HepG2 (cell line): Measurements from ENCODE around the gene NUDT16.

Experiments
- CBFB ChIP-seq: sonication (generic); formaldehyde crosslinking; IDR thresholded peaks from 2 replicates; pipeline ENCODE4 v1.4.0; 2020; ENCODE audit warnings: missing genetic modification reagents
- CTCF ChIP-seq: sonication (generic); formaldehyde crosslinking; IDR thresholded peaks from 2 replicates; pipeline ENCODE4 v1.5.0; 2020; ENCODE audit warnings: mild to moderate bottlenecking, missing genetic modification reagents, moderate library complexity
- EHMT2 ChIP-seq: fragments of 200-600 bp; sonication (generic); IDR thresholded peaks from 2 replicates; pipeline ENCODE4 v1.7.0; 2017; ENCODE audit warnings: antibody characterized with exemption, low read depth, low read length, borderline replicate concordance
- NFYC ChIP-seq: IDR thresholded peaks from 2 replicates; pipeline ENCODE4 v1.6.1; 2016; ENCODE audit warnings: missing genetic modification reagents, missing compliant biosample characterization
- SMARCC2 ChIP-seq: fragments of 450-650 bp; IDR thresholded peaks from 2 replicates; pipeline ENCODE4 v1.6.1; 2017; ENCODE audit warnings: antibody characterized with exemption, mild to moderate bottlenecking
- USF2 ChIP-seq, 2 experiments: sonication (generic) in 1 of 2; formaldehyde crosslinking in 1 of 2; IDR thresholded peaks; 2 replicates each; pipeline versions ENCODE4 v1.5.1 to v1.6.1; 2011 to 2020; ENCODE audit warnings: borderline replicate concordance in 1 of 2, low read depth in 1 of 2, low read length in 1 of 2, mild to moderate bottlenecking in 1 of 2, missing genetic modification reagents in 1 of 2, moderate library complexity in 1 of 2
- ZEB1 ChIP-seq: IDR thresholded peaks from 2 replicates; pipeline ENCODE4 v1.6.1; 2012; ENCODE audit warnings: mild to moderate bottlenecking, low read depth, inconsistent platforms; ENCODE audit not compliant: insufficient replicate concordance
- TF ChIP-seq, protein P1 (sequence below): sonication (generic); formaldehyde crosslinking; IDR thresholded peaks from 2 replicates; pipeline ENCODE4 v1.4.0; 2020; ENCODE audit warnings: mild to moderate bottlenecking, missing genetic modification reagents

- TF ChIP-seq USF2 (IDR thresholded peaks at IDR 0.05; ENCODE audit: low read depth, low read length) (no peak), USF2 (CRISPR knock-in tag; IDR thresholded peaks at IDR 0.05; ENCODE audit: borderline replicate concordance) (no peak), NFYC (CRISPR knock-in tag) (no peak), CBFB (CRISPR knock-in tag) (no peak), CTCF (CRISPR knock-in tag) (no peak), EHMT2 (no peak), SMARCC2 (no peak), ZEB1 (no peak)
- TF ChIP-seq, protein P1, sequence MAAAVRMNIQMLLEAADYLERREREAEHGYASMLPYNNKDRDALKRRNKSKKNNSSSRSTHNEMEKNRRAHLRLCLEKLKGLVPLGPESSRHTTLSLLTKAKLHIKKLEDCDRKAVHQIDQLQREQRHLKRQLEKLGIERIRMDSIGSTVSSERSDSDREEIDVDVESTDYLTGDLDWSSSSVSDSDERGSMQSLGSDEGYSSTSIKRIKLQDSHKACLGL = no peak
Observed at GRCh38 chr3:131353016-131353877, 28.3 kb upstream of the NUDT16 start.
